ENCODE data around the gene GALM.

DNA sequence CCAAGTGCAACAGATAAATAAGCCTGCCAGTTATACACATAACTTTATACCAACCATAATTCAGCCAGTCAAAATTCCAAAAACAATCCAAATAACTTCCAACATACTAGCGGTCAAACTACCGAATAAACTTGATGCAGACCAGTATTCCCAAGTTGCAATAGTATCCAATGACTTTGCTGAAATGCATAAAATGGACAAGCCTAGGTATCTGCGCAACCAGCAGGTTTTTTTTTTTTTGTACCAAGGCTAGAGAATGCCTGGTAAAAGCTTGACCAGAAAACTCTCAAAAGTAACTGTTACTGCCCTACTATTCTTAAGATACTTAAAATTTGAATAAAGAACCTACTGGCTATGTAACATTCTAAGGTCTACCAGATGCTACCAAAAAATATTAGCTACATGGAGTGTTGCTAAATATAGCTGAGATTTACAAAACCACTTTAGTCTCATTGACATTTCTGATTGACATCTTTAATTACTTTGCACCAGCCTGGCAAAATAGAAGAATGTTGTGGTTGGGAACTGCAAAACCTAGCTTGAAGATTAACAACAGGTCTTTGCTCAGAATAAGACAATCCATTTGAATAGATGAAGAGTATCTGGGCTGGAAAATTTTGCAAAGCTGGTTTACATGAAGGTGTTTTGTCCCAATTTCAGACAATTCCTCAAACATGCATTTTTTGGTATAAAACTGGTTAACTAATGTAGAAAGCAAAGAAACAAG, 77.9 kb downstream of the GALM start:
- TF ChIP-seq, protein P1, sequence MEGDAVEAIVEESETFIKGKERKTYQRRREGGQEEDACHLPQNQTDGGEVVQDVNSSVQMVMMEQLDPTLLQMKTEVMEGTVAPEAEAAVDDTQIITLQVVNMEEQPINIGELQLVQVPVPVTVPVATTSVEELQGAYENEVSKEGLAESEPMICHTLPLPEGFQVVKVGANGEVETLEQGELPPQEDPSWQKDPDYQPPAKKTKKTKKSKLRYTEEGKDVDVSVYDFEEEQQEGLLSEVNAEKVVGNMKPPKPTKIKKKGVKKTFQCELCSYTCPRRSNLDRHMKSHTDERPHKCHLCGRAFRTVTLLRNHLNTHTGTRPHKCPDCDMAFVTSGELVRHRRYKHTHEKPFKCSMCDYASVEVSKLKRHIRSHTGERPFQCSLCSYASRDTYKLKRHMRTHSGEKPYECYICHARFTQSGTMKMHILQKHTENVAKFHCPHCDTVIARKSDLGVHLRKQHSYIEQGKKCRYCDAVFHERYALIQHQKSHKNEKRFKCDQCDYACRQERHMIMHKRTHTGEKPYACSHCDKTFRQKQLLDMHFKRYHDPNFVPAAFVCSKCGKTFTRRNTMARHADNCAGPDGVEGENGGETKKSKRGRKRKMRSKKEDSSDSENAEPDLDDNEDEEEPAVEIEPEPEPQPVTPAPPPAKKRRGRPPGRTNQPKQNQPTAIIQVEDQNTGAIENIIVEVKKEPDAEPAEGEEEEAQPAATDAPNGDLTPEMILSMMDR (optimal IDR thresholded peaks at IDR 0.05 in 1 of 3, IDR thresholded peaks at IDR 0.05 in 1 of 3, conservative IDR thresholded peaks at IDR 0.05 in 1 of 3; ENCODE audit: extremely low read depth in 1 of 3, insufficient read depth in 2 of 3, low read length in 3 of 3) = no peak
- TF ChIP-seq EZH2 (IDR thresholded peaks at IDR 0.05; ENCODE audit: low read length) = no peak
